Measurements from ENCODE around the gene TMEM219. TPM values are rescaled to one million over a fixed set of nuclear protein-coding genes. Genes with fewer than 3 reads are reported as not detected.
A peak's percentile ranks its signal among the peaks of the same experiment; 100 is the strongest.

TMEM219 gene
- total and polyA plus RNA-seq, 9 of the 15 experiments (the other 6 are each of a cell fraction or from before 2014, with no cell fraction given), result 35.3 to 62.8 (median 55.5) TPM

DNA sequence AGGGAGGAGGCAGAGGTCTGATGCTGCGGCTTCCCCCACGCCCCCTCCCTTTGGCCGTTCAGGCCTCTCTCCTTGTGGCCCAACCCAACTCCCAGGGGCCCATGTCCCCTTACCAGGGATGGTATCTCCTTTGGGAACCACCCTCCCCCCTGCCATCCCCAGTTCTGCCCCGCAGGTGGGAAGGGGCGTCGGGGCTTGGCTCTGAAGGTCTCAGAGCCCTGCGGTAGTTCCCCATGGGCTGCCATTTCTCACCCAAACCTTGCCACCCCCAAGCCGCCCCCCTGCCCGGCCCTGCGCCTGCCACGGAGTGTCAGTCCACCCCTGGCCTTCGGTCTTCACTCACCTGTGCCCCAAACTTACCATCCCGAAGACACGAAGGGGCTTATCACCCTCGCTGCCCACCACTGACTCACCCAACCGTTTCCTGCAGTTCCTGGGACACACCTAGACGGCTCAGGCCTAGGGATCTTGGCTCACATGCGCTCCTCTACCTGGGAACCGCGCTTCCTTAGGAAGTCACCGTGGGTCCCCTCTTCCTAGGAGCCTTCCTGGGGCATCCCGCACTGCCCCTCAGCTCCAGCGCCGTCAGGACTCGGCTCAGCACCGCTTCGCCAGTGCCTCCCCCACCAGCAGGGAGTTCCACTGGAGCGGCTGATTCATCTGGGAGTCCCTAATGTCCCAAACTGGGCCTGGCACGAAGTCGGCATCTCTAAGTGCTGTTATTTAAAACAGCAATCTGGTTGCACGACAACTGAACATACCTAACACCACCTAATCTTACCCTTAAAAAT, 50.0 kb downstream of the TMEM219 start:
- Histone ChIP-seq H3K4me2 (ENCODE audit: insufficient read depth, low read length) (no peak overlapping the region), H3K27ac (ENCODE audit: extremely low read depth, low read depth, low read length) (no peak overlapping the region), H3K36me3 (ENCODE audit: control insufficient read depth, insufficient read depth, low read length) (no peaks in the 10 kb centered on the region), H3K4me1 (replicated peaks in 1 of 2; ENCODE audit: control insufficient read depth in 2 of 2, insufficient read depth in 2 of 2, low read length in 2 of 2) (peaks cover 0 to 42% of the 10 kb centered on the region in 2 experiments; a peak in 2 of 5 replicates), H3K4me3 (no peak overlapping the region), H3K27me3 (ENCODE audit: control insufficient read depth in 2 of 2, insufficient read depth in 2 of 2, low read length in 2 of 2) (peaks cover 0 to 9% of the 10 kb centered on the region in 2 experiments; a peak in 3 of 5 replicates), H3K9me3 (replicated peaks; ENCODE audit: control insufficient read depth, insufficient read depth, low read depth, low read length) (no peaks in the 10 kb centered on the region), H3K9me1 (ENCODE audit: control insufficient read depth, insufficient read depth, low read length) (no peaks in the 10 kb centered on the region), H2AFZ (ENCODE audit: low read depth, low read length) (no peak overlapping the region), H4K20me1 (replicated peaks; ENCODE audit: control insufficient read depth, insufficient read depth, low read length) (no peaks in the 10 kb centered on the region; the same call in none of the 2 replicates), H3K79me2 (ENCODE audit: control insufficient read depth, insufficient read depth, low read length) (no peaks in the 10 kb centered on the region; the same call in 2 of the 3 replicates), H3K9ac (ENCODE audit: insufficient read depth in 1 of 2, low read depth in 2 of 2, low read length in 2 of 2) (peak overlapping the region in 1 of 2 experiments; percentile 58; a peak in 2 of 4 replicates)
- no TSS peak for BruUV-seq (replicated peaks)
- TF ChIP-seq ZNF408 (CRISPR knock-in tag; IDR thresholded peaks at IDR 0.05; ENCODE audit: low read depth), result no peak
- TF ChIP-seq, protein P1, sequence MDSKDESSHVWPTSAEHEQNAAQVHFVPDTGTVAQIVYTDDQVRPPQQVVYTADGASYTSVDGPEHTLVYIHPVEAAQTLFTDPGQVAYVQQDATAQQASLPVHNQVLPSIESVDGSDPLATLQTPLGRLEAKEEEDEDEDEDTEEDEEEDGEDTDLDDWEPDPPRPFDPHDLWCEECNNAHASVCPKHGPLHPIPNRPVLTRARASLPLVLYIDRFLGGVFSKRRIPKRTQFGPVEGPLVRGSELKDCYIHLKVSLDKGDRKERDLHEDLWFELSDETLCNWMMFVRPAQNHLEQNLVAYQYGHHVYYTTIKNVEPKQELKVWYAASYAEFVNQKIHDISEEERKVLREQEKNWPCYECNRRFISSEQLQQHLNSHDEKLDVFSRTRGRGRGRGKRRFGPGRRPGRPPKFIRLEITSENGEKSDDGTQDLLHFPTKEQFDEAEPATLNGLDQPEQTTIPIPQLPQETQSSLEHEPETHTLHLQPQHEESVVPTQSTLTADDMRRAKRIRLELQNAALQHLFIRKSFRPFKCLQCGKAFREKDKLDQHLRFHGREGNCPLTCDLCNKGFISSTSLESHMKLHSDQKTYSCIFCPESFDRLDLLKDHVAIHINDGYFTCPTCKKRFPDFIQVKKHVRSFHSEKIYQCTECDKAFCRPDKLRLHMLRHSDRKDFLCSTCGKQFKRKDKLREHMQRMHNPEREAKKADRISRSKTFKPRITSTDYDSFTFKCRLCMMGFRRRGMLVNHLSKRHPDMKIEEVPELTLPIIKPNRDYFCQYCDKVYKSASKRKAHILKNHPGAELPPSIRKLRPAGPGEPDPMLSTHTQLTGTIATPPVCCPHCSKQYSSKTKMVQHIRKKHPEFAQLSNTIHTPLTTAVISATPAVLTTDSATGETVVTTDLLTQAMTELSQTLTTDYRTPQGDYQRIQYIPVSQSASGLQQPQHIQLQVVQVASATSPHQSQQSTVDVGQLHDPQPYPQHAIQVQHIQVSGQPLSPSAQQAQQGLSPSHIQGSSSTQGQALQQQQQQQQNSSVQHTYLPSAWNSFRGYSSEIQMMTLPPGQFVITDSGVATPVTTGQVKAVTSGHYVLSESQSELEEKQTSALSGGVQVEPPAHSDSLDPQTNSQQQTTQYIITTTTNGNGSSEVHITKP (IDR thresholded peaks at IDR 0.05; ENCODE audit: partially characterized antibody), result peak; percentile 58
- 51% methylated on average over 26 of the region's 31 CpGs for WGBS (ENCODE audit: insufficient coverage, low coverage, missing lambda C conversion rate)
- FAIRE-seq, result no peak
- DNase-seq (ENCODE audit: extremely low read depth in 1 of 4, low spot score in 3 of 4), result no peak
- intact Hi-C loops (cut with micrococcal nuclease) (no loop called here), in situ Hi-C loops (cut with MboI) (no loop called here)
- no peak for ATAC-seq
- CTCF ChIA-PET (ENCODE audit: low intra/inter-chr PET ratio), result no interaction called here
- POLR2A ChIA-PET, result no interaction called here
